Measurements from ENCODE around the gene ADCY4.
"Not testable (repeated sequence)": the region's sequence is repeated elsewhere in the genome, so short reads cannot be mapped to it uniquely, and the experiment has no call there.

Gene ADCY4

GRCh38 chr14:24334431-24335291 lies at the start of gene ADCY4:
ADCY4 (minus strand) TSS chr14:24335071; CDS start chr14:24334652, 419 bp downstream.
- no peak for DNase-seq (ENCODE audit: low spot score)

- no peak for DNase-seq (ENCODE audit: low spot score)
These were observed 49.3 kb upstream of the ADCY4 start for GRCh38 chr14:24384169-24384568.

DNA sequence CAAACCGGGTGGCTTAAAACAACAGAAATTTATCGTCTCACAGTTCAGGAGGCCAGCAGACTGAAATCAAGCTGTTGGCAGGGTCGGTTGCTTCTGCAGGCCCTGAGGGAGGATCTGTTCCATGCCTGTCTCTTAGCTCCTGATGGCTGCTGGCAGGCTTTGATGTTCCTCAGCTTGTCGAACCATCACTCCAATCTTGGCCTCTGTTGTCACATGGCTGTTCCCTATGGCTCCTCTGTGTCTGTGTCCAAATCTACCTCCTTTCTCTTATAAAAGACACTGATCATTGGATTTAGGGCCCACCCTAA lies 47.1 kb upstream of the ADCY4 start:
- no peak for DNase-seq (ENCODE audit: low spot score)

DNA sequence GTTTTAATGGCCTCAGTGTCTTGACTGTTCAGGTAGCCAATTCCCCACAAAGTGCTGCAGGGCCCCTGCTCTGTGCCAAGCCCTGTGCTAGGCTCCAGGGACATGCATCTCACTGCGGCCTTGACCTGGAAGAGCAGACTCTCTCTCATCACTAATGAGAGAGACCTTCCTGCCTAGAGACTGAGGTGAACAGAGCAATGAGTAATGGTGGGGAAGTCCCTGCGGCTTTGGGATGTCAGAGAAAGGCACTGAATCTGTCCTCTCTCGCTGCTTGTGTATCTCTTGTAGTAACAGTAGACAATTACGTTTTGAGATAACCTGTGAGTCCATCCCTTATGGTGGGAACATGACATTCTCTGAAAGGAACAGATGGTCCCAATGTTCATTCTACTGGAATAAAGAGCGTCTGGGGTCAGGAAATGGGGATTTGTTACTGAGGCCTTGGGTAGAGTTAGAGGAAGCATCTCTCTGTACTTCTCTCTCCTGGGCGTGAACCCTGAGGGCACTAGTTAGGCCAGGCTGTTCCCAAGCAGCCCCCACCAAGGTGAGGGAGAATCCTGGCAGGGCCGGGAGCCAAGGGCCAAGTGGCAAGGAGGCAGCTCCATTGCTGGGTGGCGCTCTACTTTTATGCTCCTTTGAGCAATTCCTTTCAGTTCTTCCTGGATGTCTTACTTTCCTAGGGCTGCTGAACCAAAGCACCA lies 46.6 kb upstream of the ADCY4 start:
- DNase-seq (ENCODE audit: low spot score) = no peak

GRCh38 chr14:24379907-24380730 lies 45.2 kb upstream of the ADCY4 start:
- DNase-seq (ENCODE audit: low spot score) = no peak

DNA sequence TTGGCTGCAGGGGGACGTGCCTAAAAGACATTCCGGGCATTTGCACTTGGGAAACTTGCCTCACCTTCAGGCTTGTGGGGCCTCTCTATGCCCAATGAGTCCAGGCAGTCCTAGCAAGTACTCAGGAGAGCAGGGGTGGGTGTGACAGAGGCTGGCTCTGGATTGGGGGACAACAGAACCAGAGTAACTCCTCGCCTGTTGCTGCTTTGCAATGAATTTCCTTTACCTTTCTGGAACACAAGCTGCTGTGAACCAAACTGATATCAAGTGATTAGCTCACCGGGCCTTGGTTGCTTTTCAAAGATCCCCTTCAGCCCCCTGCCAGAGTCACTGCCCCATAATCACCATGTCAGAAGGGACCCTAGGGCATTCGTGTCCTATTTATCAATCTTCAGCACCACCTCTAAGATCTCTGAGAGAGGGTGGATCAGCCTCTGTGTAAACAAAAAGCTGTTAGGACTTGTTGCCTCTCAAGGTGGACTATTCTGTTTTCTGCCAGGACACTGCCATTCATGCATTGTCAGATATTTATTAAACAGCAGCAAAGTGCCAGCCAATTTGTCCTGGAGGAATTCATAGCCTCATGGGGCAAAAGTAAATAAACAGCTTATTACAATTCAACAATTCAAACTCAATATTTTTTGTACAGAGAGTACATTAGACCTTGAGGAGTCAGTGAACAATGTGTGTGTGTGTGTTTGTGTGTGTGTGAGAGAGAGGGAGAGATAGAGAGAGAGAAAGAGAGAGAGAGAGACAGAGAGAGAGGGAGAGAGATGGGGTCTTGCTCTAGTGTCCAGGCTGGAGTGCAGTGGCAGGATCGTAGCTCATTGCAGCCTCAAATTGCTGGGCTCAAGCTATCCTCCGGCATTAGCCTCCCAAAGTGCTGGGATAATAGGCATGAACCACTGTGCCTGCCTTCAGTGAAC lies 44.4 kb upstream of the ADCY4 start:
- no peak for DNase-seq (ENCODE audit: low spot score)

DNA sequence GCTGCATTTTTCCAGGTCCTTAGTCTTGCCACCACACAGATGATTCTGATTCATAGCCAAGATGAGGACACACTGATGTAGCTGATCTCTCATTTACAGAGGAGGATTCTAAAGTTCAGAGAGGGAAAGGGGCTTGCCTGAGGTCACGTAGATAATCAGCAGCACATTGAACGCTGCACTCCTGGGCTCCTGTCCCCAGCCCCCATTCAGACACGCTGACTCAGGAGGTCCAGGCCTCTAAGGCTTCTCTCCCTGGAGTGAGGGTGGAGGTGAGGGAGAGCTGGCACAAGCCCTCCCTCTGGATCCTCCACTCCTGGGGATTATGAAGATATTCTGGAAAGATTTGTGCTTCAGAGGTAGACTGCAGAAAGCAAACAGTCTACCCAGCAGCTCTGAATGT lies 43.5 kb upstream of the ADCY4 start:
- no peak for DNase-seq (ENCODE audit: low spot score)

GRCh38 chr14:24377657-24378056 lies 42.8 kb upstream of the ADCY4 start:
- DNase-seq (ENCODE audit: low spot score) = no peak

- no peak for DNase-seq (ENCODE audit: low spot score)
These were observed 42.3 kb upstream of the ADCY4 start for GRCh38 chr14:24377126-24377525.

GRCh38 chr14:24376448-24377070 lies 41.7 kb upstream of the ADCY4 start:
- DNase-seq (ENCODE audit: low spot score) = no peak

GRCh38 chr14:24372701-24373416 lies 38.0 kb upstream of the ADCY4 start:
- no peak for DNase-seq (ENCODE audit: low spot score)

GRCh38 chr14:24371605-24372004 lies 36.7 kb upstream of the ADCY4 start:
- DNase-seq (ENCODE audit: low spot score) = not testable (repeated sequence)

- DNase-seq (ENCODE audit: low spot score) = no peak
These were observed 35.9 kb upstream of the ADCY4 start for GRCh38 chr14:24370748-24371147.

GRCh38 chr14:24369907-24370687 lies 35.2 kb upstream of the ADCY4 start:
- DNase-seq (ENCODE audit: low spot score) = no peak

DNA sequence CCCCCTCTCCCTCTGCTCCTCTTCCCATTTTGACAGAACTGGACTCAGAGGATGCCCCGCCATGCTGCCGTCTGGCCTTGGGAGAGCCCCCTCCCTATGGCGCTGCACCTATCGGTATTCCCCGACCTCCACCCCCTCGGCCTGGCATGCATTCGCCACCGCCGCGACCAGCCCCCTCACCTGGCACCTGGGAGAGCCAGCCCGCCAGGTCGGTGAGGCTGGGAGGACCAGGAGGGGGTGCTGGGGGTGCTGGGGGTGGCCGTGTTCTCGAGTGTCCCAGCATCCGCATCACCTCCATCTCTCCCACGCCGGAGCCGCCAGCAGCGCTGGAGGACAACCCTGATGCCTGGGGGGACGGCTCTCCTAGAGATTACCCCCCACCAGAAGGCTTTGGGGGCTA lies 34.6 kb upstream of the ADCY4 start:
- no peak for DNase-seq (ENCODE audit: low spot score)

GRCh38 chr14:24368562-24369252 lies 33.8 kb upstream of the ADCY4 start:
- DNase-seq (ENCODE audit: low spot score) = peak; percentile 77

DNA sequence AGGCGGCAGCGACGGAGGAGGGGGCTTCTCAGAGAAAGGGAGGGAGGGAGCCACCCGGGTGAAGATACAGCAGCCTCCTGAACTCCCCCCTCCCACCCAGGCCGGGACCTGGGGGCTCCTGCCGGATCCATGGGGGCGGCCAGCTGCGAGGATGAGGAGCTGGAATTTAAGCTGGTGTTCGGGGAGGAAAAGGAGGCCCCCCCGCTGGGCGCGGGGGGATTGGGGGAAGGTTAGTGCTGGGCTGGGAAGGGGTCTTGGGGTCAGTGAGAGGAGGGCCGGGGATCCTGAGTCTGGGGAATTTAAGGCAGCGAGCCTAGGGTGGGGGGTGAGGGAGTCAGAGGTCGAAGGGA lies 33.3 kb upstream of the ADCY4 start:
- peak; percentile 27 for DNase-seq (ENCODE audit: low spot score)

DNA sequence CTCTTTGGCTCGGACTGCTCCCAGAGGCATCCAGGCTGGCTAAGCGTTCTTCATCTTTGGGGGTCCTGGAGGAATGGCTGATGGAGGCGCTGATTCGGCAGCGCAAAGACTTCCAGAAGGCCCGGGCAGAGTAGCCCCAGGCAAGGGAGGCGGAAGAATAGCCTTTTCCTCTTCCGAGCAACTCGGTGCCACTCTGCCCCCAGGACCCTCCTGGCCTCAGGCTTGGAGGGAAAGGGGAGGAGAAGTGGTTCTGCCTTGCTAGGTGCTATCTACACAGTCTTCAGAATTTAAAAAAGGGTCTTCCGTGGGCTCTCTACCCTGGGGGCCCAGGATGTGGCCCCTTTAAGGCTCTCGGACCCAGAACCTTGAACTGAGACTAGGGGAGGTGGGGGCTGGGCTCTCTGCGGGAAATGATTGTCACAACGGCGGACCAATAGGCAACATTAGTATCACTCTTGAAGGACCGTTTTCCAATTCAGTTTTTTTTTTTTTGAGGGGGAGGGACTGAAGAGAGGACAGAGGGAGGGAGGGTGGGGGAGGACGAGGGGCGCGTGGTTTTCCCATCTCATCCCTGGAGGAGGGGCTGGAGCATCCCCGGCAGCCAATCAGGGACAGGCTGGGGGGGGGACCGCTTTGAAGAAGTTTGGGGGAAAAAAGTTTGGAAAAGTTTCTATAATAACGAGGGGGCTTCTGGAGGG lies 32.8 kb upstream of the ADCY4 start, which contains the start of gene NFATC4:
Gene NFATC4 (plus strand): TSS at position 671 of the 698 bp plus-strand sequence. CDS start 157 bp downstream, outside the sequence.
- peak; percentile 87 for DNase-seq (ENCODE audit: low spot score)
